ENCODE data around the gene BCL7B. TPM values are rescaled to one million over a fixed set of nuclear protein-coding genes. Genes with fewer than 3 reads are reported as not detected.

BCL7B gene
- polyA plus RNA-seq, 1 donor (not counting 4 experiments of a cell fraction or from before 2014, with no cell fraction given) = 41.0 TPM

DNA sequence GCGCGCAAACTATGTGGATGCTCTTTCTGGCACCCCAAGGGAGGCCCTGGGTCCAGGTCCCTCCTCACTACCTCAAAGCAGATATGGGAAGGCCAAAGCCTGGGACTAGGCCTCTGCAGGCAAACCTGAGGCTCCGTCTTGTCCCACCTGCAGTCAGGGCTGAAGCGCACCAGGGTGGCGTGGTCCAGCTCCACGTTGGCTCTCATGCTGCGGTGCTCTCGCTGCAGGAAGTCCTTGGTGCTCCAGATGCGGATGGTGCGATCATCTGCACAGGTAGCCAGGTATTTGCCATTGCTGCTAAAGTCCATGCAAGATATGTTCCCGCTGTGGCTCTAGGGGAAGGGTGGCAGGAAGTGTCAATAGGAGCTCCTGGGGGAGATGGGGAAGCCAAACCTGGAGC is 16.3 kb upstream of the BCL7B start:
- H3K36me3 ChIP-seq (ENCODE audit: control insufficient read depth in 2 of 2, extremely low read depth in 1 of 2, insufficient read depth in 2 of 2, low read length in 2 of 2) = peaks cover 31 to 35% of the 10 kb centered on the region in 2 experiments
- no peak overlapping the region for H3K4me3 ChIP-seq (ENCODE audit: control insufficient read depth in 2 of 3, extremely low read depth in 1 of 3, insufficient read depth in 2 of 3, low read depth in 1 of 3, low read length in 3 of 3)
- H4K20me1 ChIP-seq (ENCODE audit: control insufficient read depth, extremely low read depth, insufficient read depth, low read length) = peaks cover 2% of the 10 kb centered on the region
- FAIRE-seq (no peak), DNase-seq (ENCODE audit: low read depth, low spot score) (no peak)
- H3K9me3 ChIP-seq (ENCODE audit: control insufficient read depth, low read depth, low read length) = no peaks in the 10 kb centered on the region
- H3K27me3 ChIP-seq (ENCODE audit: control insufficient read depth, extremely low read depth, insufficient read depth, low read length) = no peaks in the 10 kb centered on the region
- peaks cover 8% of the 10 kb centered on the region for H3K4me1 ChIP-seq (ENCODE audit: control insufficient read depth, extremely low read depth, insufficient read depth, low read length)
- no peak for TF ChIP-seq CTCF (optimal IDR thresholded peaks at IDR 0.05 in 1 of 3, IDR thresholded peaks at IDR 0.05 in 1 of 3, conservative IDR thresholded peaks at IDR 0.05 in 1 of 3; ENCODE audit: extremely low read depth in 1 of 3, insufficient read depth in 2 of 3, low read length in 3 of 3)
- TF ChIP-seq EZH2 (IDR thresholded peaks at IDR 0.05; ENCODE audit: low read length) = no peak
- H3K27ac ChIP-seq (ENCODE audit: control insufficient read depth, insufficient read depth, low read length) = no peak overlapping the region
- no peak overlapping the region for H3K4me2 ChIP-seq (ENCODE audit: control insufficient read depth, extremely low read depth, insufficient read depth, low read depth, low read length)
- peaks cover 30% of the 10 kb centered on the region for H3K79me2 ChIP-seq (ENCODE audit: control insufficient read depth, insufficient read depth, low read length)
- dilution Hi-C loops (cut with MboI; ENCODE audit: extremely low pct_ligation_motif_present, low sequenced_read_pairs) = no loop called here
- no peaks in the 10 kb centered on the region for H3K9me1 ChIP-seq (ENCODE audit: control insufficient read depth, extremely low read depth, insufficient read depth, low read length)
- no peak overlapping the region for H2AFZ ChIP-seq (ENCODE audit: control insufficient read depth, low read length)
- H3K9ac ChIP-seq (ENCODE audit: control insufficient read depth, extremely low read depth, insufficient read depth, low read length) = no peak overlapping the region

- Histone ChIP-seq H3K9me3 (ENCODE audit: control insufficient read depth, low read depth, low read length) (no peaks in the 10 kb centered on the region), H3K9ac (ENCODE audit: control insufficient read depth, extremely low read depth, insufficient read depth, low read length) (no peak overlapping the region), H3K27ac (ENCODE audit: control insufficient read depth, insufficient read depth, low read length) (no peak overlapping the region), H4K20me1 (ENCODE audit: control insufficient read depth, extremely low read depth, insufficient read depth, low read length) (peaks cover 2% of the 10 kb centered on the region), H2AFZ (ENCODE audit: control insufficient read depth, low read length) (no peak overlapping the region), H3K4me3 (ENCODE audit: control insufficient read depth in 2 of 3, extremely low read depth in 1 of 3, insufficient read depth in 2 of 3, low read depth in 1 of 3, low read length in 3 of 3) (no peak overlapping the region), H3K4me1 (ENCODE audit: control insufficient read depth, extremely low read depth, insufficient read depth, low read length) (peaks cover 8% of the 10 kb centered on the region), H3K79me2 (ENCODE audit: control insufficient read depth, insufficient read depth, low read length) (peaks cover 30% of the 10 kb centered on the region), H3K4me2 (ENCODE audit: control insufficient read depth, extremely low read depth, insufficient read depth, low read depth, low read length) (no peak overlapping the region), H3K27me3 (ENCODE audit: control insufficient read depth, extremely low read depth, insufficient read depth, low read length) (no peaks in the 10 kb centered on the region), H3K9me1 (ENCODE audit: control insufficient read depth, extremely low read depth, insufficient read depth, low read length) (no peaks in the 10 kb centered on the region), H3K36me3 (ENCODE audit: control insufficient read depth in 2 of 2, extremely low read depth in 1 of 2, insufficient read depth in 2 of 2, low read length in 2 of 2) (peaks cover 31 to 35% of the 10 kb centered on the region in 2 experiments)
- DNase-seq (ENCODE audit: low read depth, low spot score) = no peak
- dilution Hi-C loops (cut with MboI; ENCODE audit: extremely low pct_ligation_motif_present, low sequenced_read_pairs) = no loop called here
- TF ChIP-seq EZH2 (IDR thresholded peaks at IDR 0.05; ENCODE audit: low read length) (no peak), CTCF (optimal IDR thresholded peaks at IDR 0.05 in 1 of 3, IDR thresholded peaks at IDR 0.05 in 1 of 3, conservative IDR thresholded peaks at IDR 0.05 in 1 of 3; ENCODE audit: extremely low read depth in 1 of 3, insufficient read depth in 2 of 3, low read length in 3 of 3) (no peak)
- no peak for FAIRE-seq
Measured at GRCh38 chr7:73573276-73573675, 15.8 kb upstream of the BCL7B start.
